Motor neuron (in vitro differentiated cells): ENCODE measurements around the gene DES. TPM values are rescaled to one million over a fixed set of nuclear protein-coding genes. Genes with fewer than 3 reads are reported as not detected.
A peak's percentile ranks its signal among the peaks of the same experiment; 100 is the strongest.

Experiments used
- ATAC-seq, 8 experiments: fragments of 200-7000 bp; cut with Tn5 transposase; replicated peaks in 6 of 8; 2 replicates each; pipeline ENCODE4 v1.8.0; 2021; ENCODE audit warnings: mild to moderate bottlenecking in 8 of 8, moderate library complexity in 8 of 8
- H3K27ac ChIP-seq, 2 donors: fragments of 250-450 bp; sonication (Bioruptor Pico); 2 replicates each; pipeline ENCODE4 v1.9.0; 2021; ENCODE audit warnings: antibody characterized with exemption in 2 of 2, mild to moderate bottlenecking in 2 of 2, moderate library complexity in 1 of 2
- H3K4me1 ChIP-seq, 2 donors: fragments of 250-450 bp; sonication (Bioruptor Pico); replicated peaks in 1 of 2; 2 replicates each; pipeline ENCODE4 v1.6.1; 2021; ENCODE audit warnings: antibody characterized with exemption in 2 of 2, mild to moderate bottlenecking in 2 of 2, moderate library complexity in 1 of 2
- H3K4me3 ChIP-seq, 5 donors: fragments of 250-450 bp; sonication (Bioruptor Pico); 2 replicates each; pipeline ENCODE4 v1.9.0; 2021; ENCODE audit warnings: antibody characterized with exemption in 5 of 5, mild to moderate bottlenecking in 5 of 5, moderate library complexity in 4 of 5
- WGBS, 10 experiments: fragments of 450-650 bp; shearing (Covaris generic); methylation state at CpG; one replicate each; pipeline ENCODE4 v1.0.0; 2022; 5-methylcytosine and 5-hydroxymethylcytosine counted together
- in situ Hi-C, 9 experiments: fragments of 400-800 bp; cut with MboI; loops; one replicate each; pipeline ENCODE4 v1.15.0; 2021; ENCODE audit warnings: low sequenced_read_pairs in 9 of 9, low pct_unique_long_range_greater_than_20kb in 2 of 9; ENCODE audit not compliant: unreplicated experiment in 9 of 9
- total RNA-seq, 8 experiments: library from RNA; unstranded; fragments of 300-600 nt; gene quantifications; 2 replicates each; pipeline versions ENCODE4 v1.2.3 to v1.2.4, GENCODE V29; 2022

The DES gene
- total RNA-seq, 8 experiments from 2014 or later: 0.33 to 1.0 (median 0.76) TPM; not detected in 2

DNA sequence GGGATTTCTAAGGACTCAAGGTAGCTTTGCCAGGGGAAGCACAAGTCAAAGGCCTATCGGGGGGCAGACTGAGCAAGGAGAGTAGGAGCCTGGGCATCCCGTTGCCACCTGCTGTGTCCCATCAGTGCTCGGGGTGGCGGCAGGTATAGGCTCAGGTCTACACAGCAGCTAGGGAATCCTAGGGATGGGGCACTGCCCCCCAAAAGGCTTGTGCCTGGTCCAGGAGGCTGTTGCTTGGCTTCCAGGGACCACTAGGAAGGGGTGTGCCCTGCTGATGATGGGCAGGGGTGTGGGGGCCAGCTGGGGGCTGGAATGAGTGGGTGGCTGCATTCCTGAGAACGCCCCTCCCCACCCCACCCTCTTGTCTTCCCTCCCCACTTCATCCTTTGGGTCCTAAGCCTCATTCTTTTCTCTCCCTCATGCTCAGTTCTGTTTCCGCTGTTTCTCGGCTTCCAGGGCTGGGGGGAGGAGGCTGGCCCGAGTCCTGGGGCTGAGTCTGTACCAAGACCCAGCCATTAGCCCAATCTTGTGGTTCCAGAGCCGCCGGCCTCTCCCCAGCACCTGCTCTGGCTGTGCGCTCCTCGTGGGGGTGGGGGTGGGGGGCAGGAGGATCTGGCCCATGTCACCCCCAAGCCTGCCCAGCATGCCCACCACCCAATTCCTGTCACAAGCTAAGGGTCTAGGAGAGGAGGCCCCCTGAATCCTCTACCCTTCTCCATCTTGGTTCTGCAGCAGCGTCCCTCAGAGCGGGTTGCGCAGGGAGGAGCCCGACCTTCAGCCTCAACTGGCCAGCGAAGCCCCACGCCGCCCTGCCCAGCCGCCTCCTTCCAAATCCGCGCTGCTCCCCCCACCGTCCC is 29.3 kb downstream of the DES start:
- 83 to 100% (median 100%) methylated on average over 1 to 2 of the region's 23 CpGs; no CpG with 5 or more reads in 6 of the 10 experiments for WGBS, 10 experiments
- H3K4me3 ChIP-seq: no peak overlapping the region
- in situ Hi-C loops: no loop called here
- no peak for ATAC-seq
- H3K27ac ChIP-seq: no peak overlapping the region
- H3K4me1 ChIP-seq: peaks cover 50 to 52% of the 10 kb centered on the region in 2 donors

- H3K27ac ChIP-seq: no peak overlapping the region
- 60 to 93% (median 76%) methylated on average over 3 to 27 of the region's 88 CpGs; no CpG with 5 or more reads in 6 of the 10 experiments for WGBS, 10 experiments
These were observed 30.1 kb downstream of the DES start for GRCh38 chr2:219448099-219448775.

GRCh38 chr2:219448776-219449341 is 30.7 kb downstream of the DES start:
- peaks cover 57% of the 10 kb centered on the region in 2 donors for H3K4me1 ChIP-seq
- in situ Hi-C loops: no loop called here
- WGBS, 10 experiments: 27 to 96% methylated on average over 3 to 4 of the region's 51 CpGs; no CpG with 5 or more reads in 8 of the 10 experiments
- H3K27ac ChIP-seq: no peak overlapping the region
- ATAC-seq: no peak
- H3K4me3 ChIP-seq: no peak overlapping the region

More at GRCh38 chr2:219448099-219448775, 30.1 kb downstream of the DES start:
- no peak overlapping the region for H3K4me3 ChIP-seq
- H3K4me1 ChIP-seq: peaks cover 51 to 53% of the 10 kb centered on the region in 2 donors
- no peak for ATAC-seq
- in situ Hi-C loops: no loop called here

- in situ Hi-C loops: no loop called here
- Histone ChIP-seq H3K4me3 (no peak overlapping the region), H3K27ac (no peak overlapping the region), H3K4me1 (peaks cover 54 to 60% of the 10 kb centered on the region in 2 donors)
- WGBS, 10 experiments: 70 to 100% (median 91%) methylated on average over 1 to 4 of the region's 5 CpGs; no CpG with 5 or more reads in 4 of the 10 experiments
- no peak for ATAC-seq
These were observed 31.4 kb downstream of the DES start for GRCh38 chr2:219449609-219450008.

- peak in 3 of 8 experiments; percentile 7 to 11 (median 7) for ATAC-seq
- H3K4me1 ChIP-seq: peaks cover 32 to 38% of the 10 kb centered on the region in 2 donors
- H3K27ac ChIP-seq: no peak overlapping the region
- H3K4me3 ChIP-seq: no peak overlapping the region
- 60 to 96% (median 83%) methylated on average over 2 to 6 of the region's 18 CpGs; no CpG with 5 or more reads in 3 of the 10 experiments for WGBS, 10 experiments
- in situ Hi-C loops: no loop called here
These were observed 33.6 kb downstream of the DES start for GRCh38 chr2:219451661-219452360.

DNA sequence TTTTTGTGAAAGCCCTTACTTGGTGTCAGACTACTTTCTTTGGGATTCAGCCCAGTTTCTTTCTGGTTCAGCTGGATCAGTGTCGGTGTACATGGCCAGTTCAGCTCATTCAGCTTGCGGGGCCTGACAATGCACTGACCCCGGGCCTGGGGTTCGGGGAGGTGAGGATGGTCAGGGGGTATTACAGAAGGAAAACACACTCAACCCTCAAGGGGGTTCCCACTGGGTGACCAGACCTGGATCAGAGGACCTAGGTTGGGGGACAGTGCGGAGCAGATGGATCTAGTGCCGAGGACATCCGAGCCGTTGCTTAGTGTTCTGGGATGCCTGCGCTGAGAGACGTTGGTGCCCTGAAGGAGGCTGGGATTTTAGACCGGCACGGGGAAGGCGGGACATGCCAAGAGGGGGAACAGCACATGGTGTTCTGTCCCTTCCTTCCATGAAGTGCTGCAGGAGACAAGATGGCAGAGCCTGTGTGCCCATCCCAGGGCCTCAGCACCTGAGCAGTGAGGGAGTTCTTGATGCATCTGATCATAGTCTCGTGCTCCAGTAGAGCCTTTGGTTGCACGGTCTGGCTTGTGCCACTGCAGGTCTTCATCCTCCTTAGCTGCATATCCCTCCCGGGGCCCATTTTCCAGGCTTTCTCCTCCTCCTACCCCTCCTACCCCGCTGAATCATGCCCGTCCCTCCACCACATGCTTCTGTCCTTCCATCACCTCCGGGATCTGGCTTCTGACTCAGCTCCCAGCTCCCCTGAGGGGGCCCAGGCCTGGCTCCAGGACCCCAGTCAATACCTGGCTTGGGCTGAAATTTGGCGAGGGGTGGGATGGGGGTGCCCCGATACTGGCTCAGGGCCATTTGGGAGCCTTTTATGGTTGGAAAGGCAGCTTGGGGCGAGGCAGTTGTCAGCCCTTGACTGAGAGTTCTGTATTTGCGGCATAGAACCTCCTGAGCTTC is 34.5 kb downstream of the DES start:
- WGBS, 10 experiments: 10 to 92% (median 69%) methylated on average over 2 to 10 of the region's 23 CpGs; no CpG with 5 or more reads in 2 of the 10 experiments
- in situ Hi-C loops: no loop called here
- Histone ChIP-seq H3K4me1 (peaks cover 32 to 33% of the 10 kb centered on the region in 2 donors), H3K27ac (peak overlapping the region; percentile 32 to 77), H3K4me3 (no peak overlapping the region)
- peak; percentile 38 to 86 (median 54) for ATAC-seq

- WGBS, 10 experiments: 80 to 100% (median 90%) methylated on average over 2 to 3 of the region's 10 CpGs; no CpG with 5 or more reads in 7 of the 10 experiments
- H3K27ac ChIP-seq: peak overlapping the region in 1 of 2 donors; percentile 77
- peak; percentile 27 to 84 (median 82) for ATAC-seq
- H3K4me3 ChIP-seq: no peak overlapping the region
- peaks cover 26 to 34% of the 10 kb centered on the region in 2 donors for H3K4me1 ChIP-seq
- in situ Hi-C loops: no loop called here
These were observed 35.8 kb downstream of the DES start for GRCh38 chr2:219453671-219454590.

- peaks cover 39 to 47% of the 10 kb centered on the region in 2 donors for H3K4me1 ChIP-seq
- in situ Hi-C loops: no loop called here
- ATAC-seq: no peak
- 40 to 100% (median 94%) methylated on average over 1 to 4 of the region's 6 CpGs; no CpG with 5 or more reads in 4 of the 10 experiments for WGBS, 10 experiments
- H3K27ac ChIP-seq: no peak overlapping the region
- no peak overlapping the region for H3K4me3 ChIP-seq
These were observed 37.4 kb downstream of the DES start for GRCh38 chr2:219455581-219455980.

GRCh38 chr2:219457784-219458369 is 39.7 kb downstream of the DES start:
- ATAC-seq: no peak
- 64 to 100% (median 91%) methylated on average over 1 to 4 of the region's 5 CpGs; no CpG with 5 or more reads in 2 of the 10 experiments for WGBS, 10 experiments
- in situ Hi-C loops: no loop called here

DNA sequence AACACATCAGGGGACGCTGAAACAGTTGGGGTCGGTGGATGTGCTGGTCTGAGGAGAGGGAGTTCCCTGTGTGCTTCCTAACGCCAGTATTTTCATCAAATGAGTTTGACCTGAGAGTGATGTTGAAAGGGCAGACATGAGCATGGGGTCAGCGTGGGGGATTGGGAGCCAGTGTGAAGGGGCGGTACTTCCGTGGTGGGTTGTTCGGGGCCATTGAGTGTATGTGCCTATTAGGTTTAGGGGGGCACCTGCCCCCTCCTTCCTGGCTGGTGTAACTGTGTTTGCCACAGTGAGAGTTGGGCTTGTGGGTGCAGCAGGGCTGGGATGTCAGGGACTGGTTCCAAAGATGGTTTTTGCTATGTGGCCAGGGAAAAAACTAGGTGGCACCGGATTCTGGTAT is 40.8 kb downstream of the DES start:
- in situ Hi-C loops: no loop called here
- no peak for ATAC-seq
- WGBS, 10 experiments: 53 to 100% (median 68%) methylated on average over 1 to 7 of the region's 8 CpGs; no CpG with 5 or more reads in 5 of the 10 experiments
- no peak overlapping the region for H3K4me3 ChIP-seq
- H3K4me1 ChIP-seq: peaks cover 30 to 38% of the 10 kb centered on the region in 2 donors
- peak overlapping the region in 1 of 2 donors; percentile 34 for H3K27ac ChIP-seq

More at GRCh38 chr2:219457784-219458369, 39.7 kb downstream of the DES start:
- Histone ChIP-seq H3K27ac (no peak overlapping the region), H3K4me3 (no peak overlapping the region), H3K4me1 (peaks cover 41 to 49% of the 10 kb centered on the region in 2 donors)
